Duodenal mucosa (tissue), 2 donors: ENCODE results near the gene GNRHR.

Experiments
- H3K27ac ChIP-seq: one replicate; pipeline ENCODE4 v1.7.0; 2013; ENCODE audit warnings: low read depth, low read length
- H3K27me3 ChIP-seq, 2 donors: one replicate each; pipeline ENCODE4 v1.7.0; 2013; ENCODE audit warnings: low read length in 2 of 2, control low read depth in 1 of 2; ENCODE audit not compliant: insufficient read depth in 2 of 2, control insufficient read depth in 1 of 2
- H3K36me3 ChIP-seq, 2 donors: one replicate each; pipeline ENCODE4 v1.7.0; 2013; ENCODE audit warnings: low read length in 2 of 2, control low read depth in 1 of 2; ENCODE audit not compliant: insufficient read depth in 2 of 2, control insufficient read depth in 1 of 2
- H3K4me1 ChIP-seq, 2 donors: one replicate each; pipeline ENCODE4 v1.7.0; 2013; ENCODE audit warnings: low read length in 2 of 2, control low read depth in 1 of 2; ENCODE audit not compliant: insufficient read depth in 2 of 2, control insufficient read depth in 1 of 2
- H3K4me3 ChIP-seq, 2 donors: one replicate each; pipeline ENCODE4 v1.7.0; 2013; ENCODE audit warnings: low read length in 2 of 2, low read depth in 1 of 2
- H3K9ac ChIP-seq, 2 donors: one replicate each; pipeline ENCODE4 v1.7.0; 2013; ENCODE audit warnings: low read length in 2 of 2, low read depth in 1 of 2
- H3K9me3 ChIP-seq, 2 donors: one replicate each; pipeline ENCODE4 v1.7.0; 2013; ENCODE audit warnings: low read length in 2 of 2, control low read depth in 1 of 2; ENCODE audit not compliant: control insufficient read depth in 1 of 2

GNRHR gene

GRCh38 chr4:67701517-67701850 lies 52.7 kb downstream of the GNRHR start:
- peaks cover 0 to 12% of the 10 kb centered on the region in 2 donors for H3K4me1 ChIP-seq
- H3K27ac ChIP-seq, result peak overlapping the region; percentile 17
- peak overlapping the region; percentile 94 to 98 for H3K4me3 ChIP-seq
- peak overlapping the region; percentile 52 to 55 for H3K9ac ChIP-seq
- no peaks in the 10 kb centered on the region for H3K36me3 ChIP-seq
- H3K27me3 ChIP-seq, result no peaks in the 10 kb centered on the region
- H3K9me3 ChIP-seq, result no peaks in the 10 kb centered on the region

GRCh38 chr4:67700738-67701516 lies 53.3 kb downstream of the GNRHR start, which contains the start of gene UBA6:
TSS of gene UBA6 (minus strand) at chr4:67701155. CDS start at chr4:67701119, 36 bp downstream.
- peaks cover 0 to 12% of the 10 kb centered on the region in 2 donors for H3K4me1 ChIP-seq
- peak within 1 kb of the TSS; percentile 95 to 98 for H3K9ac ChIP-seq
- peak within 1 kb of the TSS; percentile 94 to 98 for H3K4me3 ChIP-seq
- no peaks in the 10 kb centered on the region for H3K36me3 ChIP-seq
- H3K9me3 ChIP-seq, result no peaks in the 10 kb centered on the region
- peak within 1 kb of the TSS; percentile 89 for H3K27ac ChIP-seq
- no peaks in the 10 kb centered on the region for H3K27me3 ChIP-seq

GRCh38 chr4:67700116-67700737 lies 54.0 kb downstream of the GNRHR start:
- H3K27me3 ChIP-seq, result no peaks in the 10 kb centered on the region
- H3K4me1 ChIP-seq, result peaks cover 0 to 12% of the 10 kb centered on the region in 2 donors
- H3K9me3 ChIP-seq, result no peaks in the 10 kb centered on the region
- H3K36me3 ChIP-seq, result peaks cover 0 to 2% of the 10 kb centered on the region in 2 donors
- peak overlapping the region; percentile 94 to 98 for H3K4me3 ChIP-seq
- peak overlapping the region; percentile 89 for H3K27ac ChIP-seq
- H3K9ac ChIP-seq, result peak overlapping the region; percentile 95 to 98

GRCh38 chr4:67699603-67700002 lies 54.6 kb downstream of the GNRHR start:
- no peaks in the 10 kb centered on the region for H3K27me3 ChIP-seq
- H3K27ac ChIP-seq, result no peak overlapping the region
- H3K36me3 ChIP-seq, result peaks cover 0 to 8% of the 10 kb centered on the region in 2 donors
- peaks cover 0 to 12% of the 10 kb centered on the region in 2 donors for H3K4me1 ChIP-seq
- H3K4me3 ChIP-seq, result peak overlapping the region; percentile 94 to 98
- H3K9ac ChIP-seq, result peak overlapping the region; percentile 95 to 98
- H3K9me3 ChIP-seq, result no peaks in the 10 kb centered on the region

- Histone ChIP-seq H3K27ac (no peak overlapping the region), H3K9ac (no peak overlapping the region), H3K36me3 (peaks cover 5 to 13% of the 10 kb centered on the region in 2 donors), H3K4me1 (peaks cover 0 to 12% of the 10 kb centered on the region in 2 donors), H3K27me3 (no peaks in the 10 kb centered on the region), H3K4me3 (no peak overlapping the region), H3K9me3 (no peaks in the 10 kb centered on the region)
Measured at GRCh38 chr4:67697860-67698687, 56.1 kb downstream of the GNRHR start.

DNA sequence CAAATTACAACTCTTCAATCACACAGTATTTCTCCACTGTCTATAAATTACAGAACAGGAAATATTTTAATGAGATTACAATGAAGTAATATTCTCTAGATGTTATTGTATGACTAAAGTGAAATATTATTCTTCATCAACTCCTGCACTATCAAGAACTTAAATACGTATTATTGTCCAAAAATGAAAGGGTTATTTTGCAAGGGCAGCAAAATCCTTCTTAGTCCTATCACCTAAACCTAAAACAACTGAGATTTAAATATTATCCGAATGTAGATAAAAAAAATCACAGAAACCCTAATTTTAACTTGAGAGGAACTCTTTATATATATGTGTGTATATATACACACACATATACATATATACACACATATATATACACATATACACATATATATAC lies 58.1 kb downstream of the GNRHR start:
- Histone ChIP-seq H3K27ac (no peak overlapping the region), H3K4me3 (no peak overlapping the region), H3K36me3 (peaks cover 10 to 30% of the 10 kb centered on the region in 2 donors), H3K9me3 (peaks cover 0 to 4% of the 10 kb centered on the region in 2 donors), H3K9ac (no peak overlapping the region), H3K4me1 (no peaks in the 10 kb centered on the region), H3K27me3 (no peaks in the 10 kb centered on the region)

DNA sequence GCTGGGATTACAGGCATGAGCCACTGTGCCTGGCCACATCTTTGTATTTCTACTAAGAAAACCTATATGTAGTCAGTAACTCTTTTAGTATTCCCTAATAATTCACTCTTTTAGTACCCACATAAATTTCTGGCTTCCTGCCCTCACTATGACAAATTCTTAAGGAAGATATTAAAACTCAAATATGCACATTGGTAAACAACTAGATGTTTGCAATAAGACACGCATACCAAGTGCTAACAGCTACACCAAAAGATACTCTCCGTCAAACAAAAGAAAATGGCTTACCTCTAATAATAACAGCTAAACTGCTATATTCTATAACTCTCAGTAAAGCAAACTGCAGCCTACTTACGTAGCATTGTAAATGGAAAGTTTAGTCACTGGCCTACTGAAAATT lies 59.5 kb downstream of the GNRHR start:
- H3K4me3 ChIP-seq, result no peak overlapping the region
- no peak overlapping the region for H3K27ac ChIP-seq
- no peaks in the 10 kb centered on the region for H3K4me1 ChIP-seq
- peaks cover 0 to 4% of the 10 kb centered on the region in 2 donors for H3K9me3 ChIP-seq
- no peaks in the 10 kb centered on the region for H3K27me3 ChIP-seq
- H3K36me3 ChIP-seq, result peaks cover 10 to 33% of the 10 kb centered on the region in 2 donors
- no peak overlapping the region for H3K9ac ChIP-seq

- Histone ChIP-seq H3K27me3 (no peaks in the 10 kb centered on the region), H3K4me1 (no peaks in the 10 kb centered on the region), H3K36me3 (peaks cover 10 to 45% of the 10 kb centered on the region in 2 donors), H3K9ac (no peak overlapping the region), H3K4me3 (no peak overlapping the region), H3K9me3 (peaks cover 0 to 4% of the 10 kb centered on the region in 2 donors), H3K27ac (no peak overlapping the region)
Measured at GRCh38 chr4:67691328-67691727, 62.9 kb downstream of the GNRHR start.
